ACC112 (cell line): ENCODE data around the gene NXPH4.

ENCODE experiments used
- H2AFZ ChIP-seq: fragments of 200-600 bp; sonication (generic); one replicate; pipeline ENCODE4 v1.6.0; 2017; ENCODE audit warnings: antibody characterized with exemption, low read length; ENCODE audit not compliant: unreplicated experiment
- H3K27ac ChIP-seq: fragments of 200-600 bp; sonication (generic); 2 replicates; pipeline ENCODE4 v1.5.1; 2014; ENCODE audit warnings: low read depth, mild to moderate bottlenecking, antibody characterized with exemption, low read length, moderate library complexity
- H3K27me3 ChIP-seq: fragments of 200-600 bp; sonication (generic); 2 replicates; pipeline ENCODE4 v1.6.1; 2014; ENCODE audit warnings: mild to moderate bottlenecking, antibody characterized with exemption, low read length, moderate library complexity, mixed read lengths; ENCODE audit not compliant: insufficient read depth
- H3K36me3 ChIP-seq: fragments of 200-600 bp; sonication (generic); 2 replicates; pipeline ENCODE4 v1.6.1; 2016; ENCODE audit warnings: mild to moderate bottlenecking, antibody characterized with exemption, low read length, moderate library complexity, mixed read lengths; ENCODE audit not compliant: insufficient read depth
- H3K4me1 ChIP-seq: fragments of 200-600 bp; sonication (generic); one replicate; pipeline ENCODE4 v1.6.1; 2016; ENCODE audit warnings: low read length, mixed read lengths; ENCODE audit not compliant: insufficient read depth, unreplicated experiment, control insufficient read depth
- H3K4me3 ChIP-seq: fragments of 200-600 bp; sonication (generic); 2 replicates; pipeline ENCODE4 v1.5.1; 2014; ENCODE audit warnings: mild to moderate bottlenecking, low read depth, low read length
- H3K79me2 ChIP-seq: fragments of 200-600 bp; sonication (generic); one replicate; pipeline ENCODE4 v1.6.0; 2016; ENCODE audit warnings: low read length; ENCODE audit not compliant: control insufficient read depth, unreplicated experiment, insufficient read depth

Gene NXPH4

DNA sequence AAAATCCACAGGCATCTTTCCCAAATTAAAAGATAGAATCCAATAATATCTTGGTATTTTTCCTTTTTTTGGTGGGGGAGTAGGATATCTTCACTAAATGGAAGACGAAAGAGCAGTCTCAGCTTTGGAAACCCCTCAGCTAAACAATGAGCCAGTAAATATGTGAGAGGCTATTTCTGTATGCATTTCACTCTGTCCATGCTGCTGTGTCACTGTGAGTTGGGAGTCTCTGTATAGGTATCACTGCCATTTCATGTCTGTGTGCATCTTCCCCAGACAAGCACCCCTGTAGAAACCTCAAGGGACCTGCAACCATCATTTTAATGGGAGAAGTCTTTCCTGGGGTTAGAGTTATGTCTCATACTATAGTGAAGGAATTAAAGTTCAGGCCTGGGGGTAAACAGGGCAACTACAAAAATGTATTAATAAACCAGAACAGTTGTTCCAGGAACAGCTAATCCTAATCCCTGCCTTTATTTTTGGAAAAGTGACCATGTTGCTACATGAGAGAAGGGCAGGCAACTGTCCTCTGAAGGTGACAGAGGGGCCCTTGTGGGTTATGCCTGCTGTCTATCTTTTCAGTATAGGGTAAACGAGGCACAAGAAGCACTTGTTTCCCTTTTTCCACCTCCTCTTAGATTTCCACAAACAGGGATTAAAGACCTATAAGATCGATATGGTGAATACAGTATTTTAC, 45.7 kb downstream of the NXPH4 start:
- peaks cover 14% of the 10 kb centered on the region; the same call in 1 of the 2 replicates for H3K36me3 ChIP-seq

DNA sequence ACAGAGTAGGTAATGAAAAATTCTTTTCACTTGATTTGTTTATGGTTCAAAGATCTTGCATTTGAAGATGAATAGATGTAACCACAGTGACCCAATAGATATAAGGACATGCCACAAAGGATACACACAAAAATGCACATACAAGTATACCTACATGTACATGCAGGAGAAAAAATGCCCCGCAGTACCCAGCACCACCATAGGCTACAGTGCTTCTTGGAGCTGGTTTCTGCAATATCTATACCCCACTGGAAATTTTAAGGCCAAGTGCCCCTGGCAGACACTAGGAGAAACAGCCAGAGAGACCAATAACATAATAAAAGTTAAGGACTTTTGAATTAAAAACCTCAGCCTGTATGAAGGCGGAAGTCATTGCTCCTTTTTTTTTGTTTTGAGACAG, 46.5 kb downstream of the NXPH4 start:
- Histone ChIP-seq H3K79me2 (no peaks in the 10 kb centered on the region), H3K27ac (no peak overlapping the region), H3K4me1 (no peaks in the 10 kb centered on the region), H3K4me3 (no peak overlapping the region), H3K36me3 (peaks cover 13% of the 10 kb centered on the region), H3K27me3 (no peaks in the 10 kb centered on the region), H2AFZ (no peak overlapping the region)

More for the DNA sequence above, 45.7 kb downstream of the NXPH4 start:
- Histone ChIP-seq H3K27ac (no peak overlapping the region), H2AFZ (no peak overlapping the region), H3K4me1 (no peaks in the 10 kb centered on the region), H3K79me2 (no peaks in the 10 kb centered on the region), H3K27me3 (no peaks in the 10 kb centered on the region), H3K4me3 (no peak overlapping the region)

DNA sequence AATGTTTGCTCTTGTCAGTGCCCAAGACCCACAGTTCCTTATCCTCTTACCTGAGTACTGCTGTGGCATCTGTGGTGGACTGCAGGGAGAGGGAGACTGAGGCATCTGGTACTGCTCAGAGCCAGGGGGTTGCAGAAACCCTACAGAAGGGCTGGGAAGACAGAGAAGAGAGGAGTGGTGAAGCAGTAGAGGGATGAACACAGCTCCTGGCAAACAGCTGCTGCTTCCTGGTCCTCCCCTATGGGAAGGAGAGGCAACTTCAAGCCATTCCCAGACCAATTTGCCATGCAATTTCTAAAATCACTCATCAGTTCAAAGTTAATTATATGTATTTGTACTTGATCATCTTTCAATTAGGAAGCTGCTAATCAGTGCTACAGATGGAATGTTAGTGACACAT, 50.1 kb downstream of the NXPH4 start:
- Histone ChIP-seq H2AFZ (no peak overlapping the region), H3K4me3 (no peak overlapping the region), H3K27me3 (no peaks in the 10 kb centered on the region), H3K36me3 (peaks cover 19% of the 10 kb centered on the region; the same call in 1 of the 2 replicates), H3K4me1 (no peaks in the 10 kb centered on the region), H3K27ac (no peak overlapping the region), H3K79me2 (no peaks in the 10 kb centered on the region)

DNA sequence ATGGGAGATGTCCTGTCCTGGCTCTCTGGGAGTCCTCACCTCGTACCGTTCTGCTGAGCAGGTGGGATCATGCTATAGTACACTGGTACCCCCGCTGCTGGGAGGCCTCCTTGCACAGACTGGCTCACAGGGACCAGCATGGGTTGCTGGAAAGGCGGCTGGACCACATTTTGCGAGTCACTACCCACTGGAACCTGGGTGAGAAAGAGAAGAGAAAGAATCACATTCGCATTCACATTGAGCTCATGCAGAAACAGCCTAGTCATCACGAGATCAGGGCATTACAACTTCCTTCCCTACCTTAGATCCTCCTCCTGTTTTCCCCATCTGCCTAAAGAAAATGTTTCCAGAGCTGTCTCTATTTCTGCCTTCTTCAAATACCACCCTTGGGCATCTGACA, 51.7 kb downstream of the NXPH4 start:
- peaks cover 19% of the 10 kb centered on the region; the same call in 1 of the 2 replicates for H3K36me3 ChIP-seq
- H3K79me2 ChIP-seq = no peaks in the 10 kb centered on the region
- H2AFZ ChIP-seq = no peak overlapping the region
- no peaks in the 10 kb centered on the region for H3K4me1 ChIP-seq
- no peak overlapping the region for H3K4me3 ChIP-seq
- H3K27ac ChIP-seq = peak overlapping the region; percentile 50; the same call in 1 of the 2 replicates
- H3K27me3 ChIP-seq = no peaks in the 10 kb centered on the region

DNA sequence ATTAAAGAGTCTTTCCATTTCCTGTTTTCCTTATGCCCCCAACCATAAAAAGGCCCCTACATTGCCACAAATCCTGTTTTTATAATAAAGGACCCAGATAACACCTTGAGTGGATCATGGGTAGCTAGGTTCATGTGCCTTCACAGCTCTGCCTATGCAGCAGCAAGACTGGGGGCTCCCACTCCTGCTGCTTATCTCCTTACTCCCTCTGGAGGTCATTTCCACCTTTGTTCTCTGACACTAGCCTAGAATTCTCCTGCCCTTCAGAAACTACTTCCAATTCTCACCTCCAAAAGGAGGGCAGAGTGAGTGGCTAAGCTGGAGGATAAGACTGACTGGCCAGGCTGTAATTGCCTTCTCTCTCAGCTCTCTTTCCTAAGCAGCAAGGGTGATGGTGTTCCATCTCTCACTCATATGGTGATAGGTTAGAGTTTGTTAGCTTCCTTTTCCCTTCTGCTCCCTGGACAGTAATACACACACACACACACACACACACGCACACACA, 54.4 kb downstream of the NXPH4 start:
- Histone ChIP-seq H3K27ac (no peak overlapping the region), H3K4me3 (no peak overlapping the region), H2AFZ (no peak overlapping the region), H3K36me3 (peaks cover 19% of the 10 kb centered on the region; the same call in 1 of the 2 replicates), H3K27me3 (no peaks in the 10 kb centered on the region), H3K4me1 (no peaks in the 10 kb centered on the region), H3K79me2 (no peaks in the 10 kb centered on the region)

DNA sequence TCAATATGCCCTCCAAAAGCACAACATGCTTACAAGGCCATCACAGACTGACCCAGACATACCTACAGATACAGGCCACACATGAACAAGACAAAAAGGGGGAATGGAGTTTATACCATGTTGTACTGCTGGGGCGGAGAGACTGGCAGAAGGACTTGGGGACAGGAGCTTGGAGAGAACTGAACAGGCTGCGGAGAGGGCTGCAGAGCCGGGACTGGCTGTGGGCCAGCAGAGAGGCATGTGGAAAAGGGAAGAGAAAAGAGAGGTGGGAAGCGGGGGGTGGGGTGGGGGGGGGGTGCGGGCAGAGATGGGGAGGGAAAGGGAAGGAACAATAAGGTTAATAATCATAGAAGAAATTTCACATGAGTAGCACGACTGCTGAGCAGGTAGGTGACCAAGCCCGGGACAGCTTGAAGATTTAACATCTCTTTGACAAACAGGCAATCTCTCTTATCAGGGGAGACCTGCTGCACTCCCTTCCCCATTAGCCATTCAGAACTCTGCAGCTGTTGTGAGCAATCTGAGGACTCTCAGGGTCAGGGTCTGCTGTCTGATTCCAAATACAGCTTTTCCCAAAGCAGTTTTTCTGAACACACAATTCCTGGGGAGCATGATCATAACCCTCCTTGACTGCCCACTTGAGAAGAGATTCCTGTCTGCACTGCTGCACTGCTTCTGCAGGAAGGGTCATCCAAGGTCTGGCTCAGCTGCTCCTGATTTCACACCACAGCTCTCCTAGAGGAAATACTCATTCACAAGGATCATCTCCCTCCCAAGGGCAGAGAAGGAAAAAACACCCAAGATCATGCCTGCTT, 56.0 kb downstream of the NXPH4 start:
- H3K4me3 ChIP-seq = no peak overlapping the region
- no peak overlapping the region for H2AFZ ChIP-seq
- peaks cover 17% of the 10 kb centered on the region; the same call in 1 of the 2 replicates for H3K36me3 ChIP-seq
- no peaks in the 10 kb centered on the region for H3K79me2 ChIP-seq
- H3K4me1 ChIP-seq = no peaks in the 10 kb centered on the region
- no peak overlapping the region for H3K27ac ChIP-seq
- H3K27me3 ChIP-seq = no peaks in the 10 kb centered on the region

DNA sequence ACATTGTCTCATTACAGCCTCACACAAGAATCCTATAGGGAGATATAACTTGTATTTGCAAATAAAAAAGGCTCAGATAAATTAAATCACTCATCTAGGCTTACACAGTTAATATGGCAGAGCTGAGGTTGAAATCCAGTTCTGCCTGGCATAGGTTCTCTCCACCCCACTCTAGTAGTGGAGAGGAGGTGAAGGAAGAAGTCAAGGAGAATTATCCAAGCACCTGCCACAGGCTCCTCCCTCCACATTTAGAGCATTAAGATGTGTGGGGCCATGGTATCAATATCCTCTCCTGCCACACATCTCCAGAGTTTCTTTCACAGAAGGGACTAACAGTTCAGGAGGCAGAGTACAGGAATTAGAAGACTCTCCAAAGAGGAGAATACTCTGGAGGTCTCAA, 56.9 kb downstream of the NXPH4 start:
- Histone ChIP-seq H3K4me3 (no peak overlapping the region), H3K4me1 (no peaks in the 10 kb centered on the region), H3K79me2 (no peaks in the 10 kb centered on the region), H3K36me3 (0 out of 2 replicates have a peak, but pooled peaks cover 10% of the 10 kb centered on the region), H2AFZ (no peak overlapping the region), H3K27me3 (no peaks in the 10 kb centered on the region), H3K27ac (no peak overlapping the region)
